NCI-H187 treated with DMSO at 0.1 percent for 48 hours (cell line): ENCODE results near the gene IL6ST.
"Not testable (repeated sequence)": the region's sequence is repeated elsewhere in the genome, so short reads cannot be mapped to it uniquely, and the experiment has no call there.

Experiments used
- DNase-seq: peaks from one replicate; lab custom pipeline; 2025; lab: John Stamatoyannopoulos, UW

The IL6ST gene

DNA sequence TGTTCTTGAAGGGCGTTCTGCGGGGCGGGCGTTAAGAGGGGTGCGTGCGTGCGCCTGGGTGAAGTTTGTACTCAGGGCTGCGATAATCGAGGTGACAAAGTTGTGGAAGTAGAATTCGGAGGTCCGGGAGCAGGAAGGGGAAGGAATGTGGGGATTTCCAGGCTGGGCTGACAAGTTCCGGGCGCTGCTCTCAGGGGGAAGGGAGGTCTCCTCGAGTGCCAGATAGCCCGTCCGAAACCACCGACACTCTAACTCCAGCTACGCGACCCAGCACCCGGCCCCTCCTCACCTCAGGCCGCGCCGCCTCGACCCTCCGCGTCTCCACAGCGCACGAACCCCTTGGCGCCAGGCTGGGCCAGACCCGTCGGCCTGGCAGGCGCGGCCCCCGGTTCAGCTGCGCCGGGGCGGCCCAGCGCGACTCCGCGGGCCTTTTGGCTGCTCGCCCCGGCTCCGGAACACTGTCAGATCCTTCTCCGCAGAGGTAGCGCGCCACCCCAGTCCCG, at the start of gene IL6ST:
Gene IL6ST (minus strand): TSS at position 469 of the 503 bp plus-strand sequence. CDS start 18,685 bp downstream, outside the sequence.
- no peak for DNase-seq

DNA sequence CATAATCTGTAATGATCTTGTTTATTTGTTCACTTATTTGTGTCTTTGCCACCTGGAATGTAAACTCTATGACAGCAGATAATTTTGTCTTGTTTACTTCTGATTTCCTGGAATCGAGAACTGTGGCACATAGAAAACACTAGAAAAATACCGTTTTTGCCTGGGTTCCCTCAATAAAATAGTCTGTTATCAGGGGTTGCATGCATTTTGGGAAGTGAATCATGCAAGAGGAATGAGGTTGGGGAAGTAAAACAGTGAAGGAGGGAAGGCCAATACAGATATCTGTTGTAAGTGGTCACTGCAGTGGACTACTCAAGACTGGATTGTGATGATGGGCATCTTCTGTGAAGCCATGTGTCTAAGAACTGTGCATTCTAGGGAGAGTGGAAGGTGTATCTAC, 45.2 kb upstream of the IL6ST start:
- DNase-seq, result no peak

DNA sequence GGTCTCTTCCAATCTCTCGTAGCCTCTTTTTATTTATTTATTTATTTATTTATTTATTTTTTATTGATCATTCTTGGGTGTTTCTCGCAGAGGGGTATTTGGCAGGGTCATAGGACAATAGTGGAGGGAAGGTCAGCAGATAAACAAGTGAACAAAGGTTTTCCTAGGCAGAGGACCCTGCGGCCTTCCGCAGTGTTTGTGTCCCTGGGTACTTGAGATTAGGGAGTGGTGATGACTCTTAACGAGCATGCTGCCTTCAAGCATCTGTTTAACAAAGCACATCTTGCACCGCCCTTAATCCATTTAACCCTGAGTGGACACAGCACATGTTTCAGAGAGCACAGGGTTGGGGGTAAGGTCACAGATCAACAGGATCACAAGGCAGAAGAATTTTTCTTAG, 43.4 kb upstream of the IL6ST start:
- not testable (repeated sequence) for DNase-seq

DNA sequence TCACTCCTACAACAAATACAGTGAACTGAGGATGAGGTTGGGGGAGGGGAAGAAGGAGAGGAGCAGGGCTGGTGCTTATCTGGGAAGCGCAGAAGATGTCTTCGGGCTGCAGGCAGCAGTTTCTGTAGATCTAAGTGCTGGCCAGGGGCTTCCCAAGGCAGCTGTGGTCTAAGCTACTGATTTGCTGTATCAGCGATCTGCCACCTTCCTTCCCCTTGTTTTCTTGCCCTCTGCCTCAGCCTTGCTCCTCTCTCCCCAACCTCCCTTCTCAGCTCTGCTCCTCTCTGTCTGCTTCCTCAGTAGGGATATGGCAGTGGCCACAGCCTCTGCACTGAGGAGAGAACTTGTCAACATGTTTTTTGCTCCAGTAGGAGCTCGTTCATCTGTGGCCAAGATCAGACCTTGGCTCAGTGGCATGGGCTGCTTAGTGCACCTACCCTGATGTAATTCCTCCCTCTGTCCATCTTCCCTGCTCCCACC, 42.8 kb upstream of the IL6ST start:
- no peak for DNase-seq

DNA sequence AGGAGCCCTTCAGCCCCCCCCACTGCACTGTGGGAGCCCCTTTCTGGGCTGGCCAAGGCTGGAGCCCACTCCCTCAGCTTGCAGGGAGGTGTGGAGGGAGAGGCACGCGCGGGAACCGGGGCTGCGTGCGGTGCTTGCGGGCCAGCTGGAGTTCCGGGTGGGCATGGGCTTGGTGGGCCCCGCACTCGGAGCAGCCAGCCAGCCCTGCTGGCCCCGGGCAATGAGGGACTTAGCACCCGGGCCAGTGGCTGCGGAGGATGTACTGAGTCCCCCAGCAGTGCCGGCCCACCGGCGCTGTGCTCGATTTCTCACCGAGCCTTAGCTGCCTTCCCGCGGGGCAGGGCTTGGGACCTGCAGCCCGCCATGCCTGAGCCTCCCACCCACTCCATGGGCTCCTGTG, 40.6 kb upstream of the IL6ST start:
- not testable (repeated sequence) for DNase-seq

DNA sequence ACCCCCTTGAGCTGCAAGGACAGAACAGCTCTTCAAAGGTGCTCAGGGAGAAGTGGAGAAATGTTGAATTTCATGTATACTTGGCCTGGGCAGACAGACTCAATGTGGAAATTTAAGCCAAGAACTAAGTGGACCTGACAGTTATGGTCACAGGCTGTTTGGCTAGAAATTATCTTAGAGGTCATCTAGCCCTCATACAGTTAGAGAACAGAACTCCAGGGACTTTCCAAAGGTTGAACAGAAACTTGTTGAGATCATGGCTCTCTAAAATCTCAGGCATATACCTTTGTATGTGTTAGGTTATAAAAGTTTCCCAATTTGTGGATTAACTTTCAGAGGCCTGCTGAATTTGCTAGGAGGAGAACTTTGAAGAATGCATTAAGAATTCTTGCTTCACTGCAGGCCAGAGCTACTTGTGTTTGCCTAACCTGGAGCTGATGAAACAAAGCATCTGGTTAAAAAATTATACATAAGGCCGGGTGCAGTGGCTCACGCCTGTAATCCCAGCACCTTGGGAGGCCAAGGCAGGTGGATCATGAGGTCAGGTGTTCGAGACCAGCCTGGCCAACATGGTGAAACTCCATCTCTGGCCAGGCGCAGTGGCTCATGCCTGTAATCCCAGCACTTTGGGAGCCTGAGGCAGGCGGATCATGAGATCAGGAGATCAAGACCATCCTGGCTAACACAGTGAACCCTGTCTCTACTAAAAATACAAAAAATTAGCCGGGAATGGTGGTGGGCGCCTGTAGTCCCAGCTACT, 35.3 kb upstream of the IL6ST start:
- DNase-seq, result not testable (repeated sequence)

DNA sequence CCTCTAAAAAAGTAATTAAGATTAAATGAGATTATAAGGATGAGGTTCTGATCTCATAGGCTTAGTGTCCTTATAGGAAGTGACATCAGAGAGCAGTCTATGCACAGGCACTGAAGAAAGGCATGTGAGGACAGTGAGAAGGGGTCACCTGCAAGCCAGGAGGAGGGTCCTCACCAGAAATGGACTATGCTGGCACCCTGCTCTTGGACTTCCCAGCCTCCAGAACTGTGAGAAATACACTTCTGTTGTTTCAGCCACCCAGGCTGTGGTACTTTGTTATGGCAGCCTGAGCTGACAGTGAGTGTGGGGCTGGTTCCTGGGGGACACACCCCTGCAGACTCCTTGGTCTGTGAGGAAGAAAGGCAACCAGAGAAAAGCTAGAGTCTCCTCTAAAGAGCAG, 34.7 kb upstream of the IL6ST start:
- DNase-seq, result no peak

DNA sequence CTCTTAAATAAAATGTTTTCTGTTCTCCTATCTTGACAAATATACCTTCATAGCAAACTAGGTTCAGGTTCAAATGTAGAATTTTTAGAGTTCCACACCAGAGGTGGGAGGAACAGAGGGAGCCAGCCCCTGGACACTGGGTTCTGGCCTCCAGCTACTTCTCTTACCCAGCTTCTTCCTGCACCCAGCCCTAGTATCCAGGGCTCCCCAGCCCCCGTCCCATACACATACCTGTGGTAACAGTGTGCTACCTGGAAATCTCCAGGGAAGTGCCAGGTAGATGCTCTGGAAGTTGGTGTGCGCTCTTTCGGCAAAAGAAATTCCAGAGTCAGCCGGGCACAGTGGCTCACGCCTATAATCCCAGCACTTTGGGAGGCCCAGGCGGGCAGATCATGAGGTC, 33.9 kb upstream of the IL6ST start:
- no peak for DNase-seq

DNA sequence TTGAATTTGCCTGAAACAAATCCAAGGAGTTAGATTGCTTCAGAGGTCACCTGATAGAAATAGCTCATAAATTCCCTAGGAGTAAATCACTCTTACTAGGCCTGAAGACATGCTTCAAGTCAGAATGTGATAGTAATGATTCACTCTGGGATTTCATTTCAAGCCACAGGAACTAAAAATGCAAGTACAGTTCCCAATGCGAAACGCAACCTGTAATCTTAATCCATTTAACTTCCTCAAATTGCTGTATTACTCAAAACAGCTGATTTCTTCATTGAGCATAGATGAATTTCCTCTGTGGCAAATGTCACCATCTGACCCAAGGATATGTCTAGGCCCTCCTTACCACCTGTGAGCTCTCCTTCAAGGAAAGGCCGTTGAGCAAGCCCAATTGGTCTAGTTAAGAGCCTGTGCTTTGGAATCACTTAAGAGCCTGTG, 32.1 kb upstream of the IL6ST start:
- no peak for DNase-seq

DNA sequence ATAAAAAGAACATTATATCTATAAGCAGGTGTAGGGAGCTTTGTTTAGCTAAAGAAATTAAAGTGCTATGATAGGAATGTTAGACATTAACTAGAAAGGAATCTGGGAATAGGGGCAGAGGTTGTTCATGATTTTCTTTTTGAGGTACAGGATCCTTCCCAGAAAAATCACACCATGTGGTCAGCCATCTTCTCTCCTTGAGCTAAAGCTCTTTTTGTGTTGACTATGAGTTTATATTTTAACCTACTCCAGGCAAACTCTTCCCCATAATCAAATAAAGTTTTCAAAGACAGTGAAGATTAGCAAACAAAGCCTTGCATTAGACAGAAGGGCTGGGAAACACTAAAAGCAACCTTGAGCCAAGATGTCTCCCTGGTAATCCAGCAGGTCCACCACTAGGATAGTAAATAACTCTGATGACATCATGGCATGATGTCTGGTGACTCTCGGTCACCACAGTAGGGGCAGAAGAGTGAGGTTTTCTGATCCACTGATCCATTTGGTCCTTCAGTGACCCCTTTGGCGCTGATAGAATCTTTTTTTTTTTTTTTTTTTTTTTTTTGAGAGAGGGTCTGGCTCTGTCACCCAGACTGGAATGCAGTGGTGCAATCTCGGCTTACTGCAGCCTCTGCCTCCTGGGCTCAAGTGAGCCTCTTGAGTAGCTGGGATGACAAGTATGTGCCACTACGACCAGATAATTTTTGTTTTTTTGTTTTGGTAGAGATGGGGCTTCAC, 30.6 kb upstream of the IL6ST start:
- DNase-seq, result no peak

DNA sequence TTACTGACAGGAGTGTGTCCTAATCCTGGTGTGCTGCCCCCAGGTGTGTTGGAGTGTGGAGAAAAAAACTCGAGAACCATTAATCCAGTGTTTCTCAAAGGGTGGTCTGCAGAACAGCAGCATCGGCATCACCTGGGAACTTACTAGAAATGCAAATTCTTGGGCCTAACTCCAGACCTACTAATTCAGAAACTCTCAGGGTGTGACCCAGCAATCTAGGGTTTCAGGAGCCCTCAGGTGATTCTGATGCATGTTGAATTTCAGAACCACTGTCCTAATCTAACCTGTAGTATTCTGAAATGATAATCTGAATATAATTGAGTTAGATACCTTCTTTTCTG, 30.0 kb upstream of the IL6ST start:
- no peak for DNase-seq

DNA sequence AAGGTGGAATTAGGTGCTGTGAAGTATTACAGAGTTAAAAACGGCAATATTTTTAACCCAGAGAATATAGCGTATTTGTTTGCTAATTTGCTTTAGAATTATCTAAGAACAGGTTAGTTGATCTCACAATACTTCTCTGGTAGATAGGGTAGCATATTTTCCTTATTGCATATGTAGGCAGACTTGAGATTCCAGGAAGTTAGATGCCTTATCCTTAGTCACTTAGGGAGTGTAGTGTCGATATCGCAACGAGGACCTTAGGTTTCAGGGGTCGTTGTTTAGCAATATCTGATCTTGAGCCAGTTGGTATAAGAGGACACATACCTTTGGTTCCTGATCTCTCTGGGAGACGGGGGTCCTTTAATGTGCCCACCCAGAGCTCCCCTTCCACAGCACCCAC, 28.5 kb upstream of the IL6ST start:
- DNase-seq, result no peak

DNA sequence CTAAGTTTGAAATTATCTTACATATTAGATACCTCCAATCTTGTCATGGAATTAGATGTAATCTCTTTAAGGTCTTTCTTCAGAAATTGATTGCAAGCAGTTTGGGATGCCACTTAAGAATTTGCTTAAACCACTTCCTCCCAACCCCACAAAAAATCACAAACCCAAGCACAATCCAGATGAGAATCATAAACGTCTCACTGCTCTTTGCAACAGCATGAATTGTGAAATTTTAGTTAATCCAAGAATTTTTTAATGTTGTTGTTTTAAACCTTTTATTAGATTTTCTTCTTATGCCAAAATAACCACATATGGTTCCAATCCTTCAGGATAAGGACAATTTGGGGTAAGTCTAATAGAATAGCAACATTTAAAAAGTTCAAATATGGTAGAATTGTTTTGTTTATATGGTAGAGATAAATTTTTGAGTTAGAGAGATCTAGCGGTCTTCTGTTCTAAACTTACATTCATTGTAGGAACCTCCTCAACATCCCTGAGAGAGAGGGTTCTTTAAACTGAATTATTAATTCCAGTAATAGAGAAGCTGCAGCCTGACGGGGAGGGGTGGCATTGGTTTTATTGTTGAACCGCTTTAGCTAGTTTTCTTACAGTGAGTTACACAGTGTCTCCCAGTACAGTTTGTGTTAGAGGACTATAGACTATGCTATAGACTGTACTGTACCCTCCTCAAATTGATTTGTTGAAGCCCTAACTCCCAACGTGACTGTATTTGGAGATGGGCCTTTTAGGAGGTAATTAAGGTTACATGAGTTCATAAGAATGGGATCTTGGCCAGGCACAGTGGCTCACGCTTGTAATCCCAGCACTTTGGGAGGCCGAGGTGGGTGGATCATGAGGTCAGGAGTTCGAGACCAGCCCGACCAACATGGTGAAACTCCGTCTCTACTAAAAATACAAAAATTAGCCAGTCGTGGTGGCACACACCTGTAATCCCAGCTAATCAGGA, 24.8 kb upstream of the IL6ST start:
- DNase-seq, result no peak

DNA sequence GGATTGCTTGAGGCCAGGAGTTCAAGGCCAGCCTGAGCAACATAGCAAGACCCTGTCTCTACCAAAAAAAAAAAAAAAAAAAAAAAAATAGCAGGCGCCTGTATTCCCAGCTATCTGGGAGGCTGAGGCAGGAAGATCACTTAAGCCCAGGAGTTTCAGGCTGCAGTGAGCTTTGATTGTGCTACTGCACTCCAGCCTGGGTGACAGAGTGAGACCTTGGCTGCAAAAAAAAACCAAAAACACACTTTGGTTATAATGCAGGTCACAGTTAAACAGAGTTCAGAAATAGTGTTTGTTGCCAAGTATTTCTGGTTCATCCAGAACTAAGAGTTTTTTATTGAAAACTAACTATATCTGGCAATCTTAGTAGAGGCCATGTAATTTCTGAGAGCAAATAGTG, 24.1 kb upstream of the IL6ST start:
- DNase-seq, result no peak

DNA sequence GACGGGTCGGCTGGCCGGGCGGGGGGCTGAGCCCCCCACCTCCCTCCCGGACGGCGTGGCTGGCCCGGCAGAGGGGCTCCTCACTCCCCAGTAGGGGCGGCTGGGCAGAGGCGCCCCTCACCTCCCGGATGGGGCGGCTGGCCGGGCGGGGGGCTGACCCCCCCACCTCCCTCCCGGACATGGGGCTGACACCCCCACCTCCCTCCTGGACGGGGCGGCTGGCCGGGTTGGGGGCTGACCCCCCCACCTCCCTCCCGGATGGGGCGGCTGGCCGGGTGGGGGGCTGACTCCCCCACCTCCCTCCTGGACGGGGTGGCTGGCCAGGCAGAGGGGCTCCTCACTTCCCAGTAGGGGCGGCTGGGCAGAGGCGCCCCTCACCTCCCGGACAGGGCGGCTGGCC, 19.9 kb upstream of the IL6ST start:
- DNase-seq, result not testable (repeated sequence)

DNA sequence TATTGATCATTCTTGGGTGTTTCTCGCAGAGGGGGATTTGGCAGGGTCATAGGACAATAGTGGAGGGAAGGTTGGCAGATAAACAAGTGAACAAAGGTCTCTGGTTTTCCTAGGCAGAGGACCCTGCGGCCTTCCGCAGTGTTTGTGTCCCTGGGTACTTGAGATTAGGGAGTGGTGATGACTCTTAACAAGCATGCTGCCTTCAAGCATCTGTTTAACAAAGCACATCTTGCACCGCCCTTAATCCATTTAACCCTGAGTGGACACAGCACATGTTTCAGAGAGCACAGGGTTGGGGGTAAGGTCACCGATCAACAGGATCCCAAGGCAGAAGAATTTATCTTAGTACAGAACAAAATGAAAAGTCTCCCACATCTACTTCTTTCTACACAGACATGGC, 19.2 kb upstream of the IL6ST start:
- not testable (repeated sequence) for DNase-seq

DNA sequence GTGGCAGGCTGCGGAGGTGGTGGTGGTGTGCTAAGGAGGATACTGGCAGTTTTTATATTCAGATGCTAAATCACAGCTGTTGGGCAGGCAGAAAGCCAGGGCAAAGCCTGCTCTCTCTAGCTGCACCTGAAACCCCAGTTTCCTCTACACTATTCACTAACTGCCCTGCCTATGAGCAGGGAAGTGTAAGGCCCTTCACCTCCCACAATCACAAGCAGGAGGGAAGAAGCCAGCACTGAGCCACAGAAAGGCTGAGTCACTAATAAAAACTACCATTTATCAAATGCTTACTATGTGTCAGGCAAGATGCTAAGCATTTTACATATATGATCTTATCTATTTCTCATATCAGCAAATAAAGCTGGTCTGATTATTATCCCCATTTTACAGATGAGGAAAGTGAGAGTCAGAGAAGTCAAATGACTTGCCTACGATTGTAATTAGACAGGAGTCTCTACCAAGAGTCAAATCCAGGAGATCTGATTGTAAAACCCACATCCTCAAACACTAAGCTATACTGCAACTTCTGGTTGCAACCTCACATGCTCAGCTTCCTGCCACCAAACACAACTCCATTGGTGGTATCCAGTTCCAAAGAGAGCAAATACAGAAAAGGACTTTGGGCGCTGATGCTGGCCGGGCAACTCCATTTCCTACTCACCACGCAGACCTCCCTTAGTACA, 17.7 kb upstream of the IL6ST start:
- DNase-seq, result no peak

DNA sequence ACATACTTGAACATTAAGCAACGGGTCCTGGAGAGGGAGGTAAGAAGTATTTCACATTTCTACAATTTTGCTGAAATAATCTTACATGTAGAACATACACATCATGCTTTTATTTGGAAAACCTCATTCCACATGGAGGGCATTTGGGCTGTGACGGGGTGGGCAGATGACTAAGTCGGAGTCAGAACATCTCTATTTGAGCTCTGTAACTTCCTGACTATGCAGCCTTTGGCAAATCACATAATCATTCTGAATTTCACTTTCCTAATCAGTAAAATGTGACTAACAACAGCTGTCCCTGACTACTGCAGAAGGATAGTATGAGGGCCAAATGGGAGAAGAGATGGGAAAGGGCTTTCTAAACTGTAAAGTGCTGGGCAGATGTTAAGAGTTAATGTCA, 17.1 kb upstream of the IL6ST start:
- no peak for DNase-seq

DNA sequence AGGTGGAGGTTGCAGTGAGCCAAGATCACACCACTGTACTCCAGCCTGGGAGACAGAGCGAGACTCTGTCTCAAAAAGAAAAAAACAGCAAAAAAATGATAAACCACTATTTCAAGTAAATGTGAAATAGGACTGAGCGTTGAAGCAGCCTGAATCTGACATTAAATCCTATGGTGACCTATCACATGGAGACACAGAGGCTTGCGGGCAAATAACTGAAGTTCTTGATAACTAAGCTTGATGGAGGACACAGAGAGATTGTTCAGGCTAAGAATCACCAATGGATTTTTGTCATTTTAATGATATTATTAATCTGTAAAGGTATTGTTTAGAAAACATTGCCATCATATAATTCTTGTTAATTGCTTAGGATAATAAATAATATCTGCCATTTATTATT, 15.7 kb upstream of the IL6ST start:
- no peak for DNase-seq

DNA sequence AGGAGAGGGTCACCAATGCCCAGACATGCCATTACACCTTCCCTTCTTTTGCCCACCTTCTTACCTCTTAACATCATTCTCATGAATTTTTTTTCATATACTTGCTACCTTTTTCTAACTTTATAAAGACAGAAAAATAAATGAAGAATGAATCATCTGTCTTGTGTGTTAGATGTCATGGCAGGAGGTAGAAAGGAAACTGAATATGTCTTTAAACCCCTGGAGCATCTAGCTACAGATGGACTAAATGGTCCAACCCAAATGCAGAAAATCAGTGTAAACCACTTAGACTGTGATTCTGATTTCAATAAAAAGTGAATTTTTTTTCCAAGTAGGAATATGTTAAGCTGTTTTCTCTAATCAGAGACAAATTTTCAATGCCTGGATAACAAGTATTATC, 11.8 kb upstream of the IL6ST start:
- no peak for DNase-seq

DNA sequence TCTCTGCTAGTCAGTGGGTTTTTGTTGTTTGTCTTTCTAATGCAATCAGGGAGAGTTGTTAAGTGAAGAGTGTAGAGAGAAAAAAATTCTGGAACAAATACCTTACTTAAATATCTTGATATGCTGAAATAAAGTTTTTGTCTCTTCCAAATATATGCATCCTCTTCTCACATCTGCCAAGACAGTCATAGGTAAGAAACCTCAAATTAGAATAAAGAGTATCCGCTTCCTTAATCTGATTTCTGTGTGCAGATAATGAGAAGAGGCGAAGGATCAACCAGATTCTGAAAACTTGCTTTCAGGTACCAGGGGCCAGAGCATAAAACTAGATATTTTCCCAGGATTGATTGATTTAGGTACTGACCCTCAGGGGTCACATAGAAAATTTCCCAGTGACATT, 11.3 kb upstream of the IL6ST start:
- no peak for DNase-seq

DNA sequence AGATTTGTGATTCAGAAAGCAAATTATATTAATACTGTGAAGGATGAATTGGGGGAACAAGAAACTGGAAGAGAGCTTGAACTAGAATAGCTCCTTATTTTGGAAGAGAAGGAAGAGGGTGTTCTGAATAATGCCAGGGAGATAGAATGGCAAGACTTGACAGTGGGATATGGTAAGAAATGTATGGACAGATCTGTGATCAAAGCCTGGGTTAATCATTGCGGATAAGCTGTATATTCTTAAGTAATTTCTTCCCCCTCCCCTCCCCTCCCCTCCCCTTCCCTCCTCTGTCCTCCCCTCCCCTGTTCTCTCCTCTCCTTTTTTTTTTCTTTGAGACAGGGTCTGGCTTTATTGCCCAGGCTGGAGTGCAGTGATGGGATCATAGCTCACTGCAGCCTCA, 10.1 kb upstream of the IL6ST start:
- no peak for DNase-seq
